ENCODE data around the gene PAQR7.
A peak's percentile ranks its signal among the peaks of the same experiment; 100 is the strongest.

Gene PAQR7

GRCh38 chr1:25875154-25875855 lies at the start of gene PAQR7:
Gene PAQR7, minus strand, starts transcription at chr1:25875708. Its CDS starts 11,869 bp downstream, at chr1:25863839.
- DNase-seq (ENCODE audit: low spot score) = peak; percentile 83

GRCh38 chr1:25924454-25924853 lies 48.9 kb upstream of the PAQR7 start:
- DNase-seq (ENCODE audit: low spot score) = no peak

- DNase-seq (ENCODE audit: low spot score) = peak; percentile 80
These were observed 47.6 kb upstream of the PAQR7 start for GRCh38 chr1:25922971-25923552.

DNA sequence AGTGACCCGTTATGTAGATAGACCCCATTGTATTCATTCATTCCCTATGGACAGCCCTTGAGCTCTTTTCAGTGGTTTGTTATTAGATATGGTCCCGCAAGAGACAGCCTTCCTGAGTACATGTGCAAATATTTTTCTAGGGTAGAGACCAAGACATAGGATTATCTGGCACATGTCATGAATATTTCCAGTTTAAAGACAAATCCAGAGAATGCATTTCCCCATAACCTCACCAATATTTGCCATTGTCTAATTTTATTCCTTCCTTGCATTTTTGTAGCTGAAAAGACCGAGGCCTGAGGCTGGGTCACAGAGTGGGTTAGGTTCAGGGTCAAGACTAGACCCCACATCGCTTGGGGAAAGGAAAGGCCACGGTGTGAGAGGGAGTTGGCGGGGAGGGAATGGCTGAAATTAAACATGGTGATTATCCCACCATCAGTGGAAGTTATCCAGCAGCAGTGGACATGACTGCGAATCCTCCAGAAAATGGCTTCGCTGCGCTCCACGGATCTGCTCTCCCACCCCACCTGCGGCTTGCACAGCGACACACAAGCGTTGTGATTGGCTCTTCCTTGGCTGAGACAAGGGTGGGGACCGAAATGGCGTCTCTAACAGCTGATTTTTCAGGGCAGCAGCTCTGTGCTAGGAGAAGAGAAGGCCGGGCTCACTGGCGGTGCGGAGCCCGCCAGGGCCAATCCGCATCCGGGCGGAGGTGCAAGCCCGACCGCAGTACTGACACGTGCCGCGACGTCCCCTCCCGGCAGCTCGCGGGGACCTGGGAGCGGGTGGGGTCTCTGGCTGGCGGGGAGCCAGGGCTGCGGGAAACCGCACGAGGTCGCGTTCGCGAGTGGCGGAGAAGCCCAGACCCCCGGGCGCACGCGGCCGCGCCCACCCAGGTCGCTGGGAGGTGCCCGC lies 46.8 kb upstream of the PAQR7 start:
- DNase-seq (ENCODE audit: low spot score) = peak; percentile 76

- no peak for DNase-seq (ENCODE audit: low spot score)
These were observed 43.1 kb upstream of the PAQR7 start for GRCh38 chr1:25918615-25919014.

DNA sequence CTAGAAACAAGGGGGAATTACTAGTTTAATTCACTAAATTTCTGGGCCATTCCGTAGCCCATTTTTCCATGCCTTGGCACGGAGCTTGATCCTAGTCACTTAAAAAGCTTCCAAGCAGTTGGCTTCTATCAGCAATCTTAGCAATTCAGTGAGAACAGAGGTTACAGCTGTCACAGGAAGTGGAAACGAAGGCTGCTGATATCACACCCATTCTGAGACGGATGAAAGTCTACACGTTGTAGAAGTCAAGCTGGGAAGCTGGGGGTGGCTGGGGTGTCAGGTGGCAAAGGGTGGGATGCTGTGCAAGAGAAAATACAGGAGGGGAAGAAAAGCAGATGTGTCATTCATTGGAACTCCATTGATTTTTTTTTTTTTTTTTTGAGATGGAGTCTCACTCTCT lies 42.5 kb upstream of the PAQR7 start:
- no peak for DNase-seq (ENCODE audit: low spot score)

DNA sequence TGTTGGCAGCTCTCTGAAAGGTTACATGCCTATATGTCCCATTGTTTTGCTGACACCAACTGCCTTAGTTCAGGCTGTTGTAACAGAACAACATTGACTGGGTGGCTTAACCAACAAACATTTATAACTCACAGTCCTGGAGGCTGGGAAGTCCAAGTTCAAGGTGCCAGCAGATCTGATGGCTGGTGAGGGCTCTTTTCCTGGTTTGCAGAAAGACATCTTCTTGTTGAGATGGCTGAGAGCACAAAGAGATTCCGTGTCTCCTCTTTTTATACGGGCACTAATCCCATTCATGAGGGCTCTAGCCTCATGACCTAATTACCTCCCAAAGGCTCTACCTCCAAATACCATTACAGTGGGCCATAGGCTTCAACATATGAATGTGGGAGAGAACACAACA lies 41.0 kb upstream of the PAQR7 start:
- DNase-seq (ENCODE audit: low spot score) = no peak

DNA sequence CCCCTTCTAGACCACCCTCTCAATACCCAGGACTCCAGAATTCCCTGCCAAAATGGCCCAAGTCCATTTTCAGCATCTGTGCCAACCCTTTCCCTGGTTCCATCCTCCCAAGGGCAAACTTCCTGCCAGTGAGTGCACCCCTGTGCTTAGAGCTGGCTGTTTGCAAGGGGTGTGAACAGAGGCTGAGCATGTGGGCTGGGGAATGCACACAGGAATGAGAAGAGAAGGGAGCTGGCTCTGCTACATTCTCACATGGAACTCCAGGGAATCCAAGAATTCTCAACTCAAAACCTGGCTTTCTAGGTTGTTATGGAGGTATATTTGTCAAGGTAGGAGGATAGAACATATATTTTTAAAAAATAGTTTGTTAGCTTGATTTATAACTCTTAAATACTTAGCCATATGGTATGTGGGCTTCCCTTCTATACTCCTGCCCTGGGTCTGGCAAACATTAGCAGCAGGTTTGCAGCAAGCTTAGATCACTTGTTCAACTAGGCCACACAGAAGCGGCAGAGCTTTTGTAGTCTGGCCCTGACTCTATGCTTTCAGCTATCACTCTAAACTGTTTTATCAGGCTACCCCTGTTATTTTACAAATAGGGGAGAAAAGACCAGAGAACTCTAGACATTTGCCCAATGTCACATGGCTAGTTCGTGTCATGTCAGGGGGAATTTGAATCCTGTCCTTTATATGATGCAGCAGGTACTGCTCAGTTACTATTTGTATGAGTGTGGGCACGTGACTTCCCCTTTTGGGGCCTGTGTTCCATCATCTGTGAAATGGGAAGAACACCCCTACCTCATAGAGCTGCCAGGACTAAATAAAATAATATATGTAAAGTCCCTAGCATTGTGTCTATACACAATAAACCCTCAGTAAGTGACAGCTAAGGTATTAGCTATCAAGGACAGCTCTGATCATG lies 38.8 kb upstream of the PAQR7 start:
- no peak for DNase-seq (ENCODE audit: low spot score)

- DNase-seq (ENCODE audit: low spot score) = no peak
These were observed 37.7 kb upstream of the PAQR7 start for GRCh38 chr1:25913206-25913605.

DNA sequence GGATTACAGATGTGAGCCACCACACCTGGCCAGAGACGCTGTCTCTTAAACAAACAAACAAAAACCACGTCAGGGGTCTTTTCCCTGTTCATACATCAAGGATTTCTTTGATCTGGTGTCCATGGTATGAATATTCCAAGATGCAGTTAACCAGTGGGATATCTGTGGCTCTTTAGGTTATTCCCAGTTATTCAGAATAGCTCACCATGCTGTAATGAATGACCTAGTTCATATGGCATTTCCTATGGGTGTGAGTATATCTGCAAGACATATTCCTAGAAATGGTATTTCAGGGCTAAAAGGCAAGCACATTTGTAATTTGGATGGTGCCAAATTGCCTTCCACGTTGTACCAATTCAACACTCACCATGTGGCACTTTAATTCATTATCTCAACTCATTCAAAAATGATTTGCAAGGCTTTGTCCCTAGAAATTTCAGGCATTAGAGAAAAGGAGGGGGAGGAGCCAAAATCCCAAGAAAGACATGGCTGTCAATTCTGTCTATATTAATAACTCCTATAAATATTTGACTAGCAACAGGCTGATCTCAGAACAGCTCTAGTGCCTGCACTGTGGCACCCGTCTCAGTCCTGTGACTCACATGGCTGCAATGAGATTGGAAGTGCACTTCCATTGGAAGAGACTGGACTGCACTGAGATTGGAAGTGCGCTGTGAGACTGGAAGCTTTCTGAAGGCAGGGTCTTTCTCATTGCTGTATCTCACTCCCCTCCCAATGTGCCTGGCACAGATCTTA lies 36.7 kb upstream of the PAQR7 start:
- DNase-seq (ENCODE audit: low spot score) = no peak

- DNase-seq (ENCODE audit: low spot score) = no peak
These were observed 35.7 kb upstream of the PAQR7 start for GRCh38 chr1:25911162-25911561.

DNA sequence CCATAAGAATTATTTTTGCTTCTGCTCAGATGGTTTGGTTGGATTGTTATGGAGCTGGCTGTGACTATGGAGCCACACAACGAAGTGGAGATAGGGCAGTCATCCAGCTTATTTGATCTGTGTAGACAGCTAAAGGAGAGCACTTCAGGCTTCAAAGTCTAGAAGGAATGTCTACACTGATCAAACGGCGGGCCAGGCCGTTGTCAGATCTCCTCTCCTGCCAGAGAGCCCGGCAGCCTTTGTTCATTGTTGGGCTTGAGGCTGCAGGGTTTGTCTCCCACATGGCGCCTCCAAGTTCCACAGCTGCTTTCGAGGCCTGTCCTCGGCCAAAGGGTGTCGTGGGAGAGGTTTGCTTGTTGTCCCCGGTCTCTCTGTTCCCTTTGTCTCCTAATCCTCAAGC lies 33.5 kb upstream of the PAQR7 start:
- DNase-seq (ENCODE audit: low spot score) = no peak

DNA sequence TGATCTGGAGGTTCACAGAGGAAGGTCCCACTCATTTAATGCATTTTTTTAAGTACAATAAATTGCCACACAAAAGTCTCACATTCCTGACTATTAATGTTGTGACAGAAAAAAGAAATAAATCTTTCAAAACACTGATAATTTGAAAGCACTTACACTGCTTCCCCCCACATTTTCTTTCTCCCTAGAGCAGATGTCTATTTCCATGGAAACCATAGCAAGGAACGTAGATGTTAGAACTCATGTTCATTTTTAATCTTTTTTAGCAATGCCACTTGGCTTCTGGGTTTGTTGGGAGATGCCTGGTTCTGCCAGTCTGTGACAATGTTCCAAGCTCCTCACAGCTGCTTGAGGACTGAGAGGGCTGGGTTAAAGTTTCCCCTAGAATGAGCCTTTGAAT lies 32.7 kb upstream of the PAQR7 start:
- no peak for DNase-seq (ENCODE audit: low spot score)

- DNase-seq (ENCODE audit: low spot score) = no peak
These were observed 32.1 kb upstream of the PAQR7 start for GRCh38 chr1:25907601-25908000.

DNA sequence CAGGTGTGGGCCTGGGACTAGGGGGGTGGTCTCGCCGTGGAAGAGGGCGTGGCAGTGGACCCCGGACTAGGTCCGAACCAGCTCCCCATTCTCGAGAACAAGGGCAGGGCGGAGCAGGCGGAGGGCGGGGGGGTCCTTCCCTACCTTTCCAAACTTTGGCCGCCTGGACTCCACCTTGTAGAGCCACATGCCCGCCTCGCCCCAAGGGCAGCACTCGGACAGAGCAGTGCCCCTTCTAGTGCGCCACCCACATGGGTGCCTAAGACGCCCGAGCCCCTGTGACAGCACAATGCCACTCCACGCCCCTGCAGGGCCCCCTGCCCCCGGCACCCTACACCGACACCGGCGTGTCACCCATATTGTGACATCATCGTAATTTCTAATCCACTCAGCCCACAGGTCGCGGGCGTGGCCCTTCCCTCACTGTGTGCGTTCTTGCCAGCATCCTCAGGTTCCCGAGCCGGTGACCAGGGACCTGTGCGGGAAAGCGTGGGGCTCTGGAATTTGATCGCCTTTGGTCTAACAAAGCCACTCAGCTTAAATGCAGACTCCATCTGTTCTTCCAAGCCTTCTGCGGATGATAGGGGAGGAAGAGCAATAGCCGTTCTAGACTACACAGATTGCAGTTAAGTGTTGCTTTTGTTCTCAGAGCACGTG lies 31.3 kb upstream of the PAQR7 start:
- DNase-seq (ENCODE audit: low spot score) = no peak

DNA sequence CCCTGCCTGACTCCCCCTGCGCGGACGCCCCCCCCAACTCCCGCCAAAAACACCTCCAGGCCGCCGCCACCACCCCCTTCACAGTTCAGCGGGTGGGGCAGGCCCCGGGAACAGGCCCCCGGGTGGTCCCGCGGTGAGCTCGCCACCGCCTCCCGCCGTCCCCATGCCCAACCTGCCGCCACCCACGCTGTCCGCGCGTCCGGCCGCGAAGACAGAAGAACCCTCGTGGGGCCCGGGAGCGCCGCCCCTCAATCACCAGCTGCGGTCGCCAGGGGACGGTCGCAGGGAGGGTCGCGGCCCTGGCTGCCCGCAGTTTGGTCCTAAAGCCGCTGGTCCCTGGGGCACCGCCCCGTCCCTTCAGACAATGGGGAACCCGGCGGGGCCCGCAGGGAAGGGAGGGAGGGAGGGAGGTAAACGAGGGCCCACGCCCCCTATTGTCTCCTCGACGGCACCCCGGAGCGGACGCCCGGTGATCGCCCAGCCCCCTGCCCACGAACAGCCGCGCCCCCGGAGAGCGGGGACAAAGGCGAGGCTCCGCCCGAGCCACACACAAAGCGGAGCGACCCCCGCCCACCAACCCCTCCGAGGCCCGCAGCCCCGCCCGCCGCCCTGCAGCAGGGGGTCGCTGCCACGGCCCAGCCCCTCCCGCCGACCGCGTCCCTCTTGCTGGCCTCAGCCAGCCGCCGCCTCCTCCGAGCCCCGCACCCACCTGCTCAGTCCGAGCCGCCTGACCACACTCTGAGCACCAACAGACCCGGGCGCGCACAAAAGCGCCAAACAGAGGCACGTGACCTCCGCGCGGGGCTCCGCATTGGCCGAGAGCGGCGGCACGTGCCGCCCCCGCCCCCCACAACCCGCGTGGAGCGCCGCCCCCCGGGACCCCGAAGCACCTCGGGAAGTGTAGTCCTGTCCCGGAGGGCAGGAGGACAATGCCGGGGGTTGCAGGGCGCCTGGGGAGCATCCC lies 30.5 kb upstream of the PAQR7 start, which contains the start of gene STMN1:
TSS of gene STMN1 (minus strand) at position 740 of the 964 bp plus-strand sequence. CDS start 1,743 bp downstream, outside the sequence.
- peak; percentile 95 for DNase-seq (ENCODE audit: low spot score)

DNA sequence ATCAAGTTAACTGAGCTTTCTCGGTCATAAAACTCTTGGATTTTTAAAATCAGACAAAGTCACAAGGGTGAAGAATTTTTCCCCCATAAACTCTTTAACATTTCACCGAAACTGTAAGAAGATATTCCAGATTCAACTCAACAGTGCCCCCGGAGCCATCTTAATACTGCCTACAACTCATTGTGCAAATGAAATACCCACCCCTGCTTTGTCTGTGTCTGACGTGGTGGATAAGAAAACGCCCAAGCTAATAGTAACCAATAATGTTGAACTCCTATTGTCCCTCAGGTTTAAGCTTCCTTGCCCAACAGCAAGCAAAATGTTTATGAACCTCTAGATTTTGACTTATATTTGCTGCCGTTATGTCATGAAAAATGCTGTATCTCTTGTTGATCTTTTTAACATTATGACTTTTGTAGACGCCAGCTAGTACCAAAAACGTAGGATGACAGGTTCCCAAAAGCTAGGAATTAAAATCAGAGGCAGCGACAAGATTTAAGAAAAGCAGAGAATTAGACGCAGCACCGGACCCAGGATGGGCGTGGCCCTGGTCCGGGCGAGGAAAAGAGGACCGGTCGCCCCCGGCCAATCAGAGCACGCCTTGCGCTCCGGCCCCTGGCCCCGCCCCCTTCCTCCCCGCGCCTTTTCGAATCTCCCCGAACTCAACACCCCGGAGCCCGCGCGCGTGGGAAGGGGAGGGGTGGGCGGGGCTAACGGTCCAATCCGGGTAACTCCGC lies 29.6 kb upstream of the PAQR7 start:
- DNase-seq (ENCODE audit: low spot score) = peak; percentile 98

- no peak for DNase-seq (ENCODE audit: low spot score)
These were observed 28.5 kb upstream of the PAQR7 start for GRCh38 chr1:25903986-25904385.

Measured in left forelimb (tissue), 1 donor.